Frontal cortex (tissue), 4 donors: ENCODE measurements around the gene RNF224. TPM values are rescaled to one million over a fixed set of nuclear protein-coding genes. Genes with fewer than 3 reads are reported as not detected.

ENCODE experiments used
- DNase-seq, 2 donors: peaks; one replicate each; pipeline ENCODE4 v3.0.0; 2012; ENCODE audit warnings: low spot score in 2 of 2
- FAIRE-seq: peaks from 2 replicates; lab custom pipeline; 2012; peaks lifted over from hg19 to GRCh38; lab: Jason Lieb, UNC
- total RNA-seq: library from RNA; depleted of rRNA; stranded (reverse); fragments of >200 nt; gene quantifications from one replicate; pipeline ENCODE4 v1.2.3, GENCODE V29; 2014
- donor health status: control.
- donor health status: control.
- donor health status: control.

RNF224 gene
- total RNA-seq, 1 donor from 2014 or later, result not detected

DNA sequence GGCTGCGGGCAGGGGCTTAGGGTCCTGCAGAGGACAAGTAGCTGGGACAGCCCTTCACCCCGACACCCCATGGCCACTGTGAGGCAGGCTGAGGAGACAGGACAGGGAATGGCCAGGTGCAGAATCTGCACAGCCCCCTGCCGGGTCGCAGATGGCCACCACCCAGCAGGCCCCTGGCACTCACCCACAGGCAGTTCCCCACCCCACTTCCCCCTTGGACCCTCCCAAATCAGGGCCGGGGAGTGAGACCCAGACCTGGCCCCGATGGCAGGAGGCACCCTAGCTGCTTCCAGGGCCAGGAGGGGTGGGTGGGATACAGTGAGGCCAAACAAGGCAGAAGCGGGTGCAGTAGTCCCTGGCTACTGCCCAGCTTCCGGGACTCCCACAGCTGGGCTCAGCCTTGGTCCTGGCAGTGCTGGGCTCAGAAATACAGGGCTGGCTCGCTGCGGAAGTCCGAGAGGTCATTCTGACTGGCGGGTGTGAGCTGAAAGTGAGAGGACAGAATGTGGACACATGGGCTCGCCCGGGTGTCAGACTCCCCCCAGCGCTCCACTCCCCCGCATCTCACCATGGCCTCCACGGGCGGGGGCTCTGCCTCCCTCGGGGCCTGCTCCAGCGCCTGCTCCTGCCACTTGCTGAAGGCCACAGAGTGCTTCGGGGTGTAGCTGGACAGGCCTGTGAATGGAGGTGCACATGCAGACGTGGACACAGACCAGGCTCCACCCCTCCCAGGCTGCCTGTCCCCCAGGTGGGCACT, 35.4 kb upstream of the RNF224 start:
- FAIRE-seq (no peak), DNase-seq (no peak)

DNA sequence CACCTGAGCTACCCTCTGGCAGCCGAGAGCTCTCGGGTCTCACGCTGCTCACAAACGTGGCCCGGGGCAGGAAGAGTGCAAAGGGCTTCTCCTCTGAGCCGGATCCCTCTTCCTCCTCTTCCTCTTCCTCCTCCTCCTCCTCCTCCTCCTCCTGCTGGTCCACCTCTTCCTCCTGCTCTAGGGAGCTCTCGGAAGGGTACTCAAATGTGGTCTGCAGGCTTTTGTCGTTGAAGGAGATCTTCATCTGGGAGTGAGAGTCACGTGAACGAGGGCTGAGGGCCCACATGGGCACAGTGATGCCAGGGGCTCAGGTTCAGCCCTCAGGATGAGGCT, 34.9 kb upstream of the RNF224 start:
- FAIRE-seq (no peak), DNase-seq (no peak)

DNA sequence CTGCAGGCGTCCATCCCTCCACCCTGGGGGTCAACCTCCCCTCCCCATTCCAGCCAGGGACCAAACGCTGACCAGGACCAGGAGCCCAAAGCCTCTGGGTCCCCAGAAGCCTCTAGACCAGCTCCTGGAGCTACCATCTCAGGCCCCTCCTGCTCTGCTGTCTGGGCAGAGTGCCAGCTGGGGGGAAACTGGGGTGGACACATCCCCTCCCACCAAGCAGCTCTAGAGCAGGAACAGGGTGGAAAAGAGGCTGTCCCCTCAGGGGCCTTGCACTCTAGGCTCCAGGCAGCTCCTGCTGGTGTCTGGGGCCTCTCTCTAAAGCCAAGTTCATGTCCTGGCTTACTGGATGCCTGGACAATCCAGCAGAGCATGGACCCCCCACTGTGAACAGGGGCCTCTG, 34.4 kb upstream of the RNF224 start:
- FAIRE-seq, result no peak
- DNase-seq, result no peak

DNA sequence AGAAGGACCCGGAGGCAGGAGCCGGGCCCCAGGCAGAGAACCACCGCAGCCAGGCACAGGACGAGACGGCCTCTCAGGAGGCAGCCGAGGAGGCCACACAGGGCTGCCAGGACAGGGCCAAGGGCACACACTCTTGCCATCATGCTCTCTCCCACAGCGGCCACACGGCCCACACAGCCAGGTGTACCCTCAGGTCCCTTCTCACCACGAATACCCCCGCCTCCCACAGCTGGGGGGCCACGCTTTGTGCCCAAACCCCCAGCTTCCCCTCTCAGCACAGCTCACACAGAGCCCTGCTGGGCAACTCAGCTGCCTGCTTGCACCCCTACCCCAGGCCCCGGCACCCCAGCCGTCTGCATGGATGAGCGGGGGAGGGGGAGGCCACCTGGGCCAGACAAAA, 33.5 kb upstream of the RNF224 start:
- FAIRE-seq (no peak), DNase-seq (no peak)

DNA sequence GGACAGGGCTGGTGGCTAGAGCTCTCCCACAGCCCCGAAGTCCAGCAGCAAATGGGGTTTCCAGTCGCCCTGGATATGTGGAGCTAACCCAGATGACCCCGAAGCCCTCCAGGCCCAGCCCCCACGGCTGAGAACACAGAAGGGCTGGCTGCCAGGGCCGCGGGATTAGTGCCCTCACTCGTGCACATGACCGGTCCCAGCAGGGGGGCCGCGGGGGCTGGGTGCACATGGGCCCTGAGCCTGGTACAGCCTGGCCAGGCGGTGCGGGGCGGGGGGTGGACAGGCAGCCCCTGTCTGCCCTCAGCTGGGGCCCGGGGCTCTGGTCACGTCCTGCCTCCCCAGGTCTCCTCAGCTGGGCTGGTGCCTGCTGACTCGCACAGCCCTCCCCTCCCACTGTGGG, 32.9 kb upstream of the RNF224 start:
- DNase-seq, result peak in 1 of 2 donors; percentile 83

DNA sequence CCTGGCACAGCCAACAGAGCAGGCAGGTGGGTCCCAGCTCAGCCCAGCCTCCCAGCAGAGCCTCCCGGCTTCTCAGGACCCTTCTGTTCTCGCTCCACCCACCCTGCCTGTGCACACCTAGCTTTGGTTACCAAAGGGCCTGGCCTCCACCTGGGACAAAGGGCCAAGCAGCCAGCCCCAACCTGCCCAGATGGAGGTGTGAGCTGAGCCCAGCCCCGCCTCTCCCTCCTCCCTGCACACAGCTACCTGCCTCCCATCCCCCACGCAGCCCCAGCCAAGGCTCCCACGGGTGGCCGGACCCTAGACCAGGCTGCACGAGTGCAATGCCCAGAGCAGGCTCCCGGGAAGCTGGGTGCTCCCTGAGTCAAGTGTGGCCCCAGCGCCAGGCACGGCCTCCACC, 32.4 kb upstream of the RNF224 start:
- FAIRE-seq (no peak), DNase-seq (no peak)

More for the DNA sequence above, 32.9 kb upstream of the RNF224 start:
- FAIRE-seq, result no peak

DNA sequence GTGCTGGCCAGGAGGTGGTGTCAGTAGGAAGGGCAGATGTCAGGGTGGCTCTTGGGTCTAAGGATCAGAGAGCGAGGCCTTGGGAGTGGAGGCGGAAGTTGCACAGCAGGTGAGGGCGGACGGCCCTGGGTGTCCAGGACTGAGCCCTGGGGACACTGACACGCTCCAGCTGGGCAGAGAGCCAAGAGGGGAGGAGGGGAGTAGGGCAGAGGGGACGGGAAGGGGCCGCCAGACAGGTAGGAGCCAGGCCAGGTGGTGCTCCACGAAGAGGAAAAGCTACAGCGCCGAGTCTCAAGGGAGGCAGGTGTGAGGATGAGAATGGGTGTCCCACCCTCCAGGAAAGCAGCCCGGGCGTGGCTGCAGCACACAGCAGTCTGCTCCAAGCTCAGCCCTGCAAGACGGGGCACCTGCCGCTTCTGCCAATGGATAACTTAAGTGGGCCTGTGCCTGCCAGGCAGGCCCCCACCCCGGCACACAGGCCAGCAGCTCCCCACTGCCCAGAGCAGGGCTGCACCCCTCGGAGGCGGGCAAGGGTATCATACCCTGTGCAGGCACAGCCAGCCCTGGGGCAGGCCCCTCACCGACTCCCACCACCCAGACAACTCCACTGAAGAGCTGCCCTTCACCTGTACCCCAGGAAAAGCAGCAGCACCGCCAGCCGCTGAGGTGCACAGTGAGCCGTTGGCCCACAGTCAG, 31.6 kb upstream of the RNF224 start:
- DNase-seq (no peak), FAIRE-seq (no peak)

DNA sequence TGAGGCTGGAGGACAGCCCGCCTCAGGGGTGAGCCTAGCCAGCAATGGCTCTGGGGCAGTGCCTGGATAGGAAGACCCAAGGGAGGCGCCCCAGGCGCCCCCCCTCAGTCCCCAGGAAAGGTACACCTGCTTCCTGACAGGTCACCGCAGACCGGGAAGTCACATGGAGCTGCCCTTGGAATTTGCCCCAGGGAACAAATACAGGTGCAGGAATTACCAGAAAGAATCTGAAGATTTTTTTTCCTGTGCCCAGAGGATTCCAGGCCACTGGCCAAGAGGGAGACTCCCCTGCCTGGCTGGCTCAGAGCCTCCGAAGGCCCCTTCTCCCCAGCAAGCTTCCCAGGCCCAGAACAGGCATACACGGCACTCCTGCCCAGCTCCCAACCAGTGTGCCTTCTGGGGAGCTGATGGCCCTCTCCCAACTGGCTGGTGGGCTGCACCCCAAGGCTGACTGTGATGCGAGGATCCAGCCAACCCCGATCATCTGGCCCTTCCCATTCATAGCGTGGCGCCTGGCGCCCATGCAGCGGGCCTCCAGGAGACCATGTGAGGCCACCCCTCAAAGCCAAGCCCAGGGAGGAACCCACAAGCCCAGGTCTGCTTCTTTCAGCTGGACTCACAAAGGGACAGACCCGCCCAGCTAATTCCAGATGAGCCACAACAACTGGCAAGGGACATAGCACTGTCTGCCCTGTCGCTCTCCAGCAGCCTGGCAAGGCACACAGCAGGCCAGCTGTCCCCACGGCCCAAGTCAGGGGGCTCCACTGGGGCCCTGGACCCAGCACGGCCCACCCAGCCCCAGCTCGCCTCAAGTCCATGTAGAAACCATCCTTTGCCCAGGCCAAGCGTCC, 29.0 kb upstream of the RNF224 start:
- DNase-seq (no peak), FAIRE-seq (no peak)

DNA sequence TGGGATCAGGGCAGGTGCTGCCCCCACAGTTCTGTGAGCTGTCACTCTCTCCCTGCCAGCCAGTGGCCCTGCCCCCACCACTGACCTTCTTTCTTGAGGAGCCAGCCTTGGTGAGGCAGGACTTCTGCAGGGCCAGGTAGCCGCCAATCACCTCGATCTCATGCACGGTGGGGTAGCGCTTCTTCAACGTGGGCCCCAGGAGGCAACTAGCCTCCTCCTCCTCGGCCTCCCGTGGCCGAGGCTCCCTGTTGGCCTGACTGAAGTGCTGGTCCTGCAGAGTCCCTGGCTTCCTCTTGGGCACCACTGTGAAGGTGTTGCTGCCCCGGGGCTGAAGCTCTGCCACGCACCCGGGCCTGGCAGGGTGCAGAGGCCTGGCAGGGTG, 28.4 kb upstream of the RNF224 start:
- DNase-seq (no peak), FAIRE-seq (no peak)

DNA sequence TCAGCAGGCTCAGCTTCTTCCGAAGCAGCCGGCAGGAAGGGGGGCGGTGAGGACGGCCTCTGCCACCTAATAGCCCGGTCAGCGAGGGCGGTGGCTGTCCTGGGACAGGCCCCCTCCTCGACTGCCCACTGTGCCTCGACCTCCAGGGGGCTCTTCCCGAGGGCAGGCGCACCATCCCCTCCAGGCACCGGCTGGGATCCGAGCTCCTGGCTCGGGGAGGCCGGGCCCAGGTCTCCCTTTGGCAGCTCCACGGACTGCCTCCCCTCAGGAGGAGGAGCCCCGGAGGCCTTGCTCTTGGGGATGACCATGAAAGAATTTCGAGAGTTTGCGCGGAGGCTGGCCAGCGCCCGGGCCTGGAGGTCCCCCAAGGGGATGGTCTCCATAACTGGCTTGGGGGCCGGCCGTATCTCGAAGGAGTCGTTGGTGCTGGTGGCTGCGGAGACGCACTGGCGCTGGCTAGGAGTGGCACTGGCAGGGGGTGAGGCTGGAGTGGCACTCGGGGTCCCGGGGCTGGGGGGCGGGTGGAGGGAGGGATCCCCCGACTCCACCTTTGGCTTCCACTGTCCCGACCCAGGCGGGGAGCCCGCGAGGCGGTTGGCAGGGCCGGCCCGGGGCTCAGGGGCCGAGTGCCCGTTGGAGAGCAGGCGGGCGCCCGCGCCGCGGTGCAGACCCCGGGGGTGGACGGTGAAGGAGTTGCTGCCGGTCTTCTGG, 27.7 kb upstream of the RNF224 start:
- no peak for DNase-seq
- FAIRE-seq, result no peak

DNA sequence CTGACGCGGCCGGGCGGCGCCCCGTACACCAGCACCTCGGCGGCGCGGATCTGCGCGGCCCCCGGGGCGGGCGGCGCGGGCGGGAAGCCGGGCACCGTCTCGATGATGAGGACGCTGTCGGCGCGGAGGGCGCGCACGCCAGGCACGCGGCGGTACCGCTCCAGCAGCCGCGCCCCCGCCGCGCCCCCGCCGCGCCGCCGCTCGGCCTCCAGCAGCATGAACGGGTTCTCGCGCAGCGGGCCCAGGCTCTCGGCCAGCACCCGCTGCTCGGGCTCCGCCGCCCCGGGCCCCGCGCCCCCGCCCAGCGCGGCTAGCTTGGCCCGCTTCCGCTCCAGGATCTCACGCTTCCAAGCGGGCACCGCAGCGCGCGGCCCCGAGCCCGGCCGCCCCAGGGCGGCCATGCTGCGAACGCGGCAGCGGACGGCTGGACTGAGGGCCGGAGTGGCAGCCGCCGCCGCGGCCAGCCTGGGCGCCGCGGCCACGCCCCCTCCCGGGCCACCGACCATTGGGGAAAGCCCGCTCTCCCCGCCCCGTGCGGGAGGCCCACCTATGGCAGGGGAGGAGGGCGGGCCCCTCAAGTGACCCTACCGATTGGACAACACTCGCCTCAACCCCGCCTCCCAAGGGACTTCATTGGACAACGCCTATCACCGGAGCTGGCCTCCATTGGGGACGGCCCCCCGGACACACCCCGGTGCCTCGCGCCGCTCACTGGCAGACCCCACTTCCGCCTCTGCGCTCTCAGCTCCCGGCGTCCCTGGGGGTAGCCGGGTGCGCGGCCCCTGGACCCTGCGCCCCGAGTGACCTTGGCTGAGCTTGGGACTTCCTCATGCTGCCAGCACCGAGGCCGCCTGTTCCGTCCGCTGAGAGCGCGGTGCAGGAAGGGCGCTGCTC, 26.7 kb upstream of the RNF224 start, which contains the start of gene TPRN:
Gene TPRN, minus strand, starts transcription at position 431 of the 894 bp plus-strand sequence. Its CDS starts 30 bp downstream, at position 401.
- DNase-seq (peak; percentile 100), FAIRE-seq (peak; percentile 60)

DNA sequence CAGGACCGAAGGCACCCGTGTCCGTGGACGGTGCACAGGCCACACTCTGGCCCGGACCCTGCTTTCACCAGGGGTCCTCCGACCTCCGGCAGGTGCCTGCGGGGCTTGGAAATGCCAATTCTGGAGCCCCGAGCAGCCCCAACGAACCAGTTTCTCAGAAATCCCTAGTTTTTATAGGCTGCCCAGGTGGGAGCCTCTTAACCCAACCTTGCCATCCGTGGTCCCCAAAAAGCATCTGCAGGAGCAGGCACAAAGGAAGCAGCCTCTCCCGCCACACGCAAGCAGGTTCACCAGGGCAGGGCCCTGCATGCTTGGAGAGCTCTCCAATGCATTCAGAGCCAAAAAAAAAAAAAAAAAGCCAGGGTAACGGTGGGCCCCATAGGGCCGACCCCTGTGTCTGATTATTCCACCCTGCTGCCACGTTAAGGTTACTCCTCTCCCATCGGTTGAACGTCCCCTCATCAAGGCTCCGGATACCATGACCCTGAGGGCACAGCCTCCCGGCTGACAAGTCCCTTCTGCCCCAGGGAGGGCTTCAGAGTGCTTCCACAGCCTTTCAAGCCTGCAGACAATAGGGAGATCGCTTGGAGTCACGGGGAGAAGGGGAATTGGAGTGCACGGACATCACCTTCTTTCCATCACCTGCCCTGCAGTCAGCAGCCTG, 26.0 kb upstream of the RNF224 start:
- FAIRE-seq (no peak), DNase-seq (no peak)

DNA sequence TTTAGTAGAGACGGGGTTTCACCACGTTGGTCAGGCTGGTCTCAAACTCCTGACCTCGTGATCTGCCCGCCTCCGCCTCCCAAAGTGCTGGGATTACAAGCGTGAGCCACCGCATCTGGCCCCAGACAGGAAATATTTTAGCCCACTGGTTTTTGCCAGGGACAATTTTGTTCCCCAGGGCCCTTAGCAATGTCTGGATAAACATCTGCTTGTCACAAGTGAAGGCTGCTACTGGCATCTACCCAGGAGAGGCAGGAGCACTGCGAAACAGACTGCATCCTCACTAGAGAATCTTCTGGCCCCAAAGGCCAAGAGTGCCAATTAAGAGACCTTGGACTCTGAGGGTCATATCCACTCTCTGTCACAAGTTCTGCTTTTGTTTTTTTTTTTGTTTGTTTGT, 24.3 kb upstream of the RNF224 start:
- DNase-seq (no peak), FAIRE-seq (no peak)

DNA sequence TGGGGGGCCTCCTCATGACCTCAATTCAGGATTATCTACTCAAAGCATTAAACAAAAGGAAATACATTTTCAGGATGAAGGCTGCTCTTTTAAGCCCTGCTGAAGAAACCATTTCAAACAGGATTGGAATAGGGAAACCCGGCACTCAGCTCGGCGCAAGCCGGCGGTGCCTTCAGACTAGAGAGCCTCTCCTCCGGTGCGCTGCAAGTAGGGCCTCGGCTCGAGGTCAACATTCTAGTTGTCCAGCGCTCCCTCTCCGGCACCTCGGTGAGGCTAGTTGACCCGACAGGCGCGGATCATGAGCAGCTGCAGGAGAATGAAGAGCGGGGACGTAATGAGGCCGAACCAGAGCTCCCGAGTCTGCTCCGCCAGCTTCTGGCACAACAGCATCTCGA, 22.6 kb upstream of the RNF224 start:
- FAIRE-seq (no peak), DNase-seq (no peak)

DNA sequence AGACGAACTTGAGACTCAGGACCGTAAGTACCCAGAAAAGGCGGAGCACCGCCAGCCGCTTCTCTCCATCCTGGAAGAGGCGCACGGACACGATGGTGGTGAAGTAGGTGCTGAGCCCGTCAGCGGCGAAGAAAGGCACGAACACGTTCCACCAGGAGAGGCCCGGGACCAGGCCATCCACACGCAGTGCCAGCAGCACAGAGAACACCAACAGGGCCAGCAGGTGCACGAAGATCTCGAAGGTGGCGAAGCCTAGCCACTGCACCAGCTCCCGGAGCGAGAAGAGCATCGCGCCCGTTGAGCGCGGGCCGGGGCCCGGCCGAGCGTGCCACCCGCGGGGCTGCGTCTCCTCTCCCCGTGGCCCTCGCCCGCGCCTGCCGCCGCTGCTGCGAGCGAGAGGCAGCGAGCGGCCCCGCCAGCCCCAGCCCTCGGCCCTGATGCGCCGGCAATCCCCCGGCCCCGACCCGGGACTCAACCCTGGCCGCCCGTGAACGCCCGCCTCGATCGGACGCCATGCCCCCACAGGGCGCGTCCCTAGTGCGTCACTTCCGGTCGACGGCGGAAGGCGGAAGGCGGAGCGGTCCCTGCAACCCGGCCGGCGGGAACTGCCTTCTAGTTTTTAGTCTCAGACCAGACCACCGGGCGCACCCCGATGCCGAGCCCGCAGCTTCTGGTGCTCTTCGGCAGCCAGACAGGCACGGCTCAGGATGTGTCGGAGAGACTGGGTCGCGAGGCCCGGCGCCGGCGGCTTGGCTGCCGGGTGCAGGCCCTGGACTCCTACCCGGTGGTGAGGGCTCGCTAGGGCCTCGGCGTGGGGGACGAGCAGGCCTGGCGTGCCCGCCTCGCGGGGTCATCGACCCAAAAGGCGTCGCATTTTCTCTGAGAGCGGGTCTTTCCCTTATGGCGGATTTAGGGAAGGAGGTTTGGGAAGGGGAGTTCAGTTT, 21.9 kb upstream of the RNF224 start, which contains the start of the genes NDOR1 and TMEM203:
Gene NDOR1, plus strand, starts transcription at position 575 of the 944 bp plus-strand sequence. Its CDS starts 78 bp downstream, at position 653.
Gene TMEM203, minus strand, starts transcription at position 523 of the 944 bp plus-strand sequence. Its CDS starts 234 bp downstream, at position 289.
- DNase-seq, result peak; percentile 99 to 100
- no peak for FAIRE-seq

DNA sequence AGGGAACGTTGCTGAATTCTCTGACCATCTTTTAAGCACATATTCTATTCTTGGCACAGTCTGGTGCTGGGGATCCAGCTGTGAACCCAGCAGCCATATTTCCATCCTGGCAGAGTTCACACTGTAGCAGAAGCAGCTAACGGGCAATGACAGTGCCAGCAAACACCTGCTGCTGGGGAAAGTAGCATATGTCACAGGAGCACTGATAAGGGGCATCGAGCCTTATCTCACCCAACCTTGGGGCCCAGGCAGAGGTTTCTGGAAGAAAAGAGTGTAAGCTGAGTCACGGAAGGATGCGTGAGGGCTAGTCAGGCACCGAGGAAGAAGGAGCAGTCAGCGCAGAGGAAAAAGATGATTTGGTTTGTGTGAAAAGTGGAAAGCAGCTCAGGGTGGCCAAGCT, 20.7 kb upstream of the RNF224 start:
- no peak for FAIRE-seq
- no peak for DNase-seq

DNA sequence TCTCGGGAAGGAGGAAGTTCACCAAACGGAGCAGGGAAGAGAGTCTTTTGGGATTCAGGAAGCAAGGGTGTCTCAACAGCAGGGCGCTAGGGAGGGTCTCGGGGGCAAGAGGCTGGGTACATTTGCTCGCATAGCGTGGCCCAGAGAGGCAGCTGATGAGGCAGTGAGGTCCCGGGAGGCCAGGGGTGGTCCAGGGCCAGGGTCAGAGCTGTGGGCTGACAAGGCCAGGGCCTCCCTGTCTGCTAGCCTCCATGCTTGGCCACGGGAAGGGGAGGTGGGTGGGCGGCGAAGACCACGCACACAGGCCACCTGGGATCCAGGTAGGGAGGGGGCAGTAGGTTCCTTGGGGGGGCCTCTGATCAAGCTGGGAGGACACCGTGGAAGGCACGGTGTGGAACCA, 15.8 kb upstream of the RNF224 start:
- DNase-seq, result no peak
- FAIRE-seq, result no peak
